Suprapubic skin (tissue), 3 donors: Measurements from ENCODE around the gene TNK2.

ENCODE experiments used
- POLR2A ChIP-seq, 2 donors: fragments of 450-650 bp; IDR thresholded peaks; one replicate each; pipeline ENCODE4 v1.6.1; 2017; ENCODE audit warnings: antibody characterized with exemption in 2 of 2, mild to moderate bottlenecking in 2 of 2, moderate library complexity in 2 of 2
- TF ChIP-seq, protein P1 (sequence below), 2 donors: fragments of 200-600 bp in 1 of 2; fragments of 450-650 bp in 1 of 2; sonication (generic) in 1 of 2; IDR thresholded peaks; one replicate each; pipeline ENCODE4 v1.5.1; 2016 to 2019; ENCODE audit warnings: antibody characterized with exemption in 2 of 2, mild to moderate bottlenecking in 1 of 2, moderate library complexity in 1 of 2

DNA sequence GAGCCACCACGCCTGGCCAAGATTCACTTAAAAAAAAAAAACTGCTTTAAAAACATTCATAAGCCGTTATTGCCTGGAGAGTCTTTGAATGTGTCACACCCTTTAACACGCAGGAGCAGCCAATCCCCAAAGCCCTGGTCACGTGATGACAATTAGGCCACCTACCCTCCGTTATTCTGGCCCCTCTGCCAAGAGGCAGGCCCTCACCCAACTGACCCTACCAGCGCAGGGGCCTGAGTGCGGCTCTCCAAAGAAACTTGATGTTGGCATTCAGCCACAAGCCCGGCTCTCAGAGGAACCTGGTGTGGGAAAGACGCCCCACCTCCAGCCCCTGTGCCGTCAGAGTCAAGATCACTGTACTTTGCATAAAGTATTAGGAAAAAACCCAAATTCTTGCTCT is 85.1 kb downstream of the TNK2 start:
- TF ChIP-seq, protein P1, sequence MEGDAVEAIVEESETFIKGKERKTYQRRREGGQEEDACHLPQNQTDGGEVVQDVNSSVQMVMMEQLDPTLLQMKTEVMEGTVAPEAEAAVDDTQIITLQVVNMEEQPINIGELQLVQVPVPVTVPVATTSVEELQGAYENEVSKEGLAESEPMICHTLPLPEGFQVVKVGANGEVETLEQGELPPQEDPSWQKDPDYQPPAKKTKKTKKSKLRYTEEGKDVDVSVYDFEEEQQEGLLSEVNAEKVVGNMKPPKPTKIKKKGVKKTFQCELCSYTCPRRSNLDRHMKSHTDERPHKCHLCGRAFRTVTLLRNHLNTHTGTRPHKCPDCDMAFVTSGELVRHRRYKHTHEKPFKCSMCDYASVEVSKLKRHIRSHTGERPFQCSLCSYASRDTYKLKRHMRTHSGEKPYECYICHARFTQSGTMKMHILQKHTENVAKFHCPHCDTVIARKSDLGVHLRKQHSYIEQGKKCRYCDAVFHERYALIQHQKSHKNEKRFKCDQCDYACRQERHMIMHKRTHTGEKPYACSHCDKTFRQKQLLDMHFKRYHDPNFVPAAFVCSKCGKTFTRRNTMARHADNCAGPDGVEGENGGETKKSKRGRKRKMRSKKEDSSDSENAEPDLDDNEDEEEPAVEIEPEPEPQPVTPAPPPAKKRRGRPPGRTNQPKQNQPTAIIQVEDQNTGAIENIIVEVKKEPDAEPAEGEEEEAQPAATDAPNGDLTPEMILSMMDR (IDR thresholded peaks at IDR 0.05) = no peak
- no peak for TF ChIP-seq POLR2A (IDR thresholded peaks at IDR 0.05)
